HEK293 (cell line): Measurements from ENCODE around the gene USP17L27.
"Not testable (repeated sequence)": the region's sequence is repeated elsewhere in the genome, so short reads cannot be mapped to it uniquely, and the experiment has no call there.

Experiments
- CTCF ChIA-PET: fragments of 350-600 bp; formaldehyde crosslinking; extraction: SDS; loops from one replicate; lab custom pipeline; 2021; ENCODE audit warnings: antibody characterized with exemption; lab: Yijun Ruan, JAX
- POLR2A ChIA-PET: fragments of 300-600 bp; formaldehyde crosslinking; extraction: SDS; loops from one replicate; lab custom pipeline; 2020; ENCODE audit warnings: antibody characterized with exemption, inconsistent platforms; lab: Yijun Ruan, JAX
- H3K27ac ChIP-seq: fragments of 200-500 bp; sonication (Bioruptor generic); 2 replicates; pipeline ENCODE4 v1.5.1; 2014; ENCODE audit warnings: low read depth, low read length, control low read depth, inconsistent platforms; ENCODE audit errors: extremely low read depth
- H3K36me3 ChIP-seq, 2 experiments: fragments of 200-500 bp in 1 of 2; sonication (Bioruptor generic) in 1 of 2; 1 replicate in 1 of 2; 2 replicates in 1 of 2; pipeline ENCODE4 v1.5.1; 2014 to 2017; ENCODE audit warnings: inconsistent platforms in 2 of 2, low read length in 2 of 2; ENCODE audit not compliant: control insufficient read depth in 2 of 2, insufficient read depth in 1 of 2
- H3K4me1 ChIP-seq: fragments of 200-500 bp; sonication (Bioruptor generic); 2 replicates; pipeline ENCODE4 v1.5.1; 2014; ENCODE audit warnings: mild to moderate bottlenecking, low read length, inconsistent platforms; ENCODE audit not compliant: control insufficient read depth, insufficient read depth
- H3K4me3 ChIP-seq: 2 replicates; pipeline ENCODE4 v1.5.1; 2011; ENCODE audit warnings: low read depth, mild to moderate bottlenecking, control low read depth, low read length, moderate library complexity
- H3K9me3 ChIP-seq: fragments of 200-500 bp; sonication (Bioruptor generic); 2 replicates; pipeline ENCODE4 v1.5.1; 2014; ENCODE audit warnings: low read depth, low read length, inconsistent platforms; ENCODE audit not compliant: control insufficient read depth, insufficient read depth

The USP17L27 gene

DNA sequence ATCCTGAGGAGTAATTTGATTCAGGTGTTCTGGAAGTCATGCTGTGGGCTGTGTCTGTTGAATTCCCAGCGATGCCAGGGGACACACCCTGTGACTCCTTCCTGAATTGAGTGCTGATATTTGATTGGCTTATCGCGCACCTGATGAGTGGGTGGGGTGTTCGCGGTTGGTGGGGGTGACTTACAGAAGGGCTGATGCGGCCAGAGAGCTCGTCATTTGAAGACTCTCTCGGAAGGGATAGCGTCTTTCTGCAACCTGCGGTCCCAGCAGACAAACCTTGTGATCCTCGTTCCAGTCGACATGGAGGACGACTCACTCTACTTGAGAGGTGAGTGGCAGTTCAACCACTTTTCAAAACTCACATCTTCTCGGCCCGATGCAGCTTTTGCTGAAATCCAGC, at the start of gene USP17L27:
USP17L27 (plus strand) TSS at position 301 of the 400 bp plus-strand sequence; CDS start at position 301, 0 bp downstream.
- POLR2A ChIA-PET, H3K4me3 ChIP-seq, H3K4me1 ChIP-seq, H3K9me3 ChIP-seq, CTCF ChIA-PET, H3K36me3 ChIP-seq, H3K27ac ChIP-seq: not testable (repeated sequence)

DNA sequence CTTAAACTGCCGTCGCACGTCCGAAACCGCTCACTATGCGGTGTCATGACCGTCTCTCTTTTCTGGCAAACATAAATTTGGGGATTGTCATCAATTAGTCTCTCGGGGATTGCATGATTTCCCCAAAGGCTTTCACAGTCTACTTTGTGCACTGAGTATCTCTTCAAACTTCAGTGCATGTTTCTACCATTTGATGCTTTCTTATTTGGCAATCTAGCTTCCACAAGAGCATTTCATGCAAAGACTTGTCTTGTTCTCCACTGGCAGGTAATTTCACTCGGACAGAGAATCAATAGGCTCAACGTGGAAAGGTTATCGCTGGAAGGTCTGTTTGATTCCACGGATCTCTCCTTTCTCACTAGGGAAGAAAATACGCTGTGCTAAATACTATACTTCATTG, 19.8 kb upstream of the USP17L27 start:
- POLR2A ChIA-PET, H3K4me1 ChIP-seq, H3K27ac ChIP-seq, H3K9me3 ChIP-seq, H3K36me3 ChIP-seq, H3K4me3 ChIP-seq, CTCF ChIA-PET: not testable (repeated sequence)

DNA sequence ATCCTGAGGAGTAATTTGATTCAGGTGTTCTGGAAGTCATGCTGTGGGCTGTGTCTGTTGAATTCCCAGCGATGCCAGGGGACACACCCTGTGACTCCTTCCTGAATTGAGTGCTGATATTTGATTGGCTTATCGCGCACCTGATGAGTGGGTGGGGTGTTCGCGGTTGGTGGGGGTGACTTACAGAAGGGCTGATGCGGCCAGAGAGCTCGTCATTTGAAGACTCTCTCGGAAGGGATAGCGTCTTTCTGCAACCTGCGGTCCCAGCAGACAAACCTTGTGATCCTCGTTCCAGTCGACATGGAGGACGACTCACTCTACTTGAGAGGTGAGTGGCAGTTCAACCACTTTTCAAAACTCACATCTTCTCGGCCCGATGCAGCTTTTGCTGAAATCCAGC, 19.1 kb upstream of the USP17L27 start, which contains the start of gene USP17L24:
USP17L24 (plus strand) TSS at position 301 of the 400 bp plus-strand sequence; CDS start at position 301, 0 bp downstream.
- H3K36me3 ChIP-seq, H3K9me3 ChIP-seq, POLR2A ChIA-PET, H3K4me1 ChIP-seq, H3K27ac ChIP-seq, H3K4me3 ChIP-seq, CTCF ChIA-PET: not testable (repeated sequence)

- H3K4me3 ChIP-seq, H3K9me3 ChIP-seq, H3K27ac ChIP-seq, POLR2A ChIA-PET, H3K36me3 ChIP-seq, CTCF ChIA-PET, H3K4me1 ChIP-seq: not testable (repeated sequence)
Observed at GRCh38 chr4:9329611-9330010, 14.3 kb upstream of the USP17L27 start, which contains the start of gene USP17L25. USP17L25 (plus strand) TSS chr4:9329911; CDS start chr4:9329911, 0 bp downstream.

DNA sequence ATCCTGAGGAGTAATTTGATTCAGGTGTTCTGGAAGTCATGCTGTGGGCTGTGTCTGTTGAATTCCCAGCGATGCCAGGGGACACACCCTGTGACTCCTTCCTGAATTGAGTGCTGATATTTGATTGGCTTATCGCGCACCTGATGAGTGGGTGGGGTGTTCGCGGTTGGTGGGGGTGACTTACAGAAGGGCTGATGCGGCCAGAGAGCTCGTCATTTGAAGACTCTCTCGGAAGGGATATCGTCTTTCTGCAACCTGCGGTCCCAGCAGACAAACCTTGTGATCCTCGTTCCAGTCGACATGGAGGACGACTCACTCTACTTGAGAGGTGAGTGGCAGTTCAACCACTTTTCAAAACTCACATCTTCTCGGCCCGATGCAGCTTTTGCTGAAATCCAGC, 9.6 kb upstream of the USP17L27 start, which contains the start of gene USP17L26:
USP17L26 (plus strand) TSS at position 301 of the 400 bp plus-strand sequence; CDS start at position 301, 0 bp downstream.
- H3K27ac ChIP-seq, H3K9me3 ChIP-seq, H3K4me3 ChIP-seq, CTCF ChIA-PET, H3K36me3 ChIP-seq, H3K4me1 ChIP-seq, POLR2A ChIA-PET: not testable (repeated sequence)

- H3K9me3 ChIP-seq, POLR2A ChIA-PET, H3K36me3 ChIP-seq, H3K4me1 ChIP-seq, CTCF ChIA-PET, H3K27ac ChIP-seq, H3K4me3 ChIP-seq: not testable (repeated sequence)
Observed at GRCh38 chr4:9339103-9339502, 4.8 kb upstream of the USP17L27 start, which contains the start of gene USP17L5. USP17L5 (plus strand) TSS chr4:9339403; CDS start chr4:9339403, 0 bp downstream.

DNA sequence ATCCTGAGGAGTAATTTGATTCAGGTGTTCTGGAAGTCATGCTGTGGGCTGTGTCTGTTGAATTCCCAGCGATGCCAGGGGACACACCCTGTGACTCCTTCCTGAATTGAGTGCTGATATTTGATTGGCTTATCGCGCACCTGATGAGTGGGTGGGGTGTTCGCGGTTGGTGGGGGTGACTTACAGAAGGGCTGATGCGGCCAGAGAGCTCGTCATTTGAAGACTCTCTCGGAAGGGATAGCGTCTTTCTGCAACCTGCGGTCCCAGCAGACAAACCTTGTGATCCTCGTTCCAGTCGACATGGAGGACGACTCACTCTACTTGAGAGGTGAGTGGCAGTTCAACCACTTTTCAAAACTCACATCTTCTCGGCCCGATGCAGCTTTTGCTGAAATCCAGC, 4.6 kb downstream of the USP17L27 start, which contains the start of gene USP17L28:
USP17L28 (plus strand) TSS at position 301 of the 400 bp plus-strand sequence; CDS start at position 301, 0 bp downstream.
- H3K27ac ChIP-seq, H3K9me3 ChIP-seq, H3K4me3 ChIP-seq, H3K36me3 ChIP-seq, POLR2A ChIA-PET, H3K4me1 ChIP-seq, CTCF ChIA-PET: not testable (repeated sequence)

DNA sequence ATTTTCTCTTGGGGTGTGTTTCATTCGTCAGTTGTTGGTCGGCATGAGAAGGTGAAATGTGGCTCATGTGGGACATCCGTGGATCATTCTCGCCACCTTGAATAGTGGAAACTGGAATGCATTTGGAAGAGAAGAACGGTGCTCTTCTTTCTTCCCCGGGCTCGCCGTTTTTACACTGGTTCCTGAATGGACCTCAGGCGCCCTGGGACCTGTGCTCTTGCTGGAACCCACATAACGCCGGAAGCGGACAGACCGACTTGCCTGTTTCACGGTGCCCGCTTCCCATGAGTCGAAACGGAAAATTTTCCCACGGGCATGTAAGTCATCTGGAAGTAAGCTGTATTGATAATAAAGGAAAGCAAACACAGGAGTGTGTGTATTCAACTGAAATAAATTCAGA, 6.9 kb downstream of the USP17L27 start:
- H3K36me3 ChIP-seq, H3K4me3 ChIP-seq, H3K9me3 ChIP-seq, CTCF ChIA-PET, POLR2A ChIA-PET, H3K4me1 ChIP-seq, H3K27ac ChIP-seq: not testable (repeated sequence)

DNA sequence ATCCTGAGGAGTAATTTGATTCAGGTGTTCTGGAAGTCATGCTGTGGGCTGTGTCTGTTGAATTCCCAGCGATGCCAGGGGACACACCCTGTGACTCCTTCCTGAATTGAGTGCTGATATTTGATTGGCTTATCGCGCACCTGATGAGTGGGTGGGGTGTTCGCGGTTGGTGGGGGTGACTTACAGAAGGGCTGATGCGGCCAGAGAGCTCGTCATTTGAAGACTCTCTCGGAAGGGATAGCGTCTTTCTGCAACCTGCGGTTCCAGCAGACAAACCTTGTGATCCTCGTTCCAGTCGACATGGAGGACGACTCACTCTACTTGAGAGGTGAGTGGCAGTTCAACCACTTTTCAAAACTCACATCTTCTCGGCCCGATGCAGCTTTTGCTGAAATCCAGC, 9.4 kb downstream of the USP17L27 start, which contains the start of gene USP17L29:
USP17L29 (plus strand) TSS at position 301 of the 400 bp plus-strand sequence; CDS start at position 301, 0 bp downstream.
- CTCF ChIA-PET, POLR2A ChIA-PET, H3K36me3 ChIP-seq, H3K27ac ChIP-seq, H3K4me3 ChIP-seq, H3K4me1 ChIP-seq, H3K9me3 ChIP-seq: not testable (repeated sequence)

- H3K9me3 ChIP-seq, H3K4me1 ChIP-seq, H3K4me3 ChIP-seq, H3K36me3 ChIP-seq, POLR2A ChIA-PET, CTCF ChIA-PET, H3K27ac ChIP-seq: not testable (repeated sequence)
Observed at GRCh38 chr4:9362829-9363228, 18.9 kb downstream of the USP17L27 start, which contains the start of gene USP17L30. USP17L30 (plus strand) TSS chr4:9363129; CDS start chr4:9363129, 0 bp downstream.

DNA sequence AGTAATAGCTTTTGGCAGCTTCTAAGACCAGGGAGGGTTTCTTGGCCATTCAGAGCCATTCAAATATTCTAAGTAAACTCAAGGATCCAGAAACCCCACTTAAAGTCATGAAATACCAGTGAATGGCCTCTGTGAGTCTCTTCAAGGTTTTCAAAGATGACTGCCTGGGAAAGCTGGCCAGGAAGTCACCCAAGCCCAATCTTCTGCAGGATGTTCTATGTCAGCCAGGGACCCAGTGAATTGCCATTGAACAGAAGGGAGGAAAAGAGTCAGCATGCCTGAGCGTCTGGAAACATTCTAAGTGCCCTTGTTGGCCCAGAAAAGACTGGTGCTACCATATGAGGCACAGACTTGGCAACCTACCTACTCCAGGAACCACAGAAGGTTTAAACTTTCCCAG, 35.9 kb downstream of the USP17L27 start:
- H3K4me3 ChIP-seq, H3K9me3 ChIP-seq, H3K4me1 ChIP-seq, H3K36me3 ChIP-seq, POLR2A ChIA-PET, CTCF ChIA-PET, H3K27ac ChIP-seq: not testable (repeated sequence)
